ENCODE data around the gene SSH3.

The SSH3 gene

GRCh38 chr11:67281552-67282150 is 21.7 kb upstream of the SSH3 start:
- DNase-seq = no peak

- no peak for DNase-seq
Observed at GRCh38 chr11:67282155-67282875, 21.0 kb upstream of the SSH3 start.

DNA sequence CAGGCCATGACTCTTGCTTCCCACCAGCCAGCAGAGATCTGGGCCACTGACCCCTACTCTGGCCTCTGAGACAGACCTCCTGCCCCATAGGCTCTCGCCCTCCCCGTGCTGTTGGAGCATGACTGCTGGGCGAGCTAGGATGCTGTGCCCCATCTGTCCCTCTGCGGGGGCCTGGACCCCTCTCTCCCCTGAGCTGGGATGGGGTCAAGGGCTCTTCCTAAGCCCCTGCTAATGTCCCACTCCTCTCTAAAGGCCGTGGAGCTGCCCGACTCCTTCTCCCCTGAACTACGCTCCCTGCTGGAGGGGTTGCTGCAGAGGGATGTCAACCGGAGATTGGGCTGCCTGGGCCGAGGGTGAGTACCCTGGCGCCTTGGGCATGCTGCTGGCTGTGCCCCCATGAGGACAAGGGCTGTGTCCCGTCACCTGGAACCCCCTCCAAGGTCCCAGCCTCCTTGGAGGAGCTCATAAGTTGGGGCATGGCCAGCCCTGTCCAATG is 20.4 kb upstream of the SSH3 start:
- no peak for DNase-seq

DNA sequence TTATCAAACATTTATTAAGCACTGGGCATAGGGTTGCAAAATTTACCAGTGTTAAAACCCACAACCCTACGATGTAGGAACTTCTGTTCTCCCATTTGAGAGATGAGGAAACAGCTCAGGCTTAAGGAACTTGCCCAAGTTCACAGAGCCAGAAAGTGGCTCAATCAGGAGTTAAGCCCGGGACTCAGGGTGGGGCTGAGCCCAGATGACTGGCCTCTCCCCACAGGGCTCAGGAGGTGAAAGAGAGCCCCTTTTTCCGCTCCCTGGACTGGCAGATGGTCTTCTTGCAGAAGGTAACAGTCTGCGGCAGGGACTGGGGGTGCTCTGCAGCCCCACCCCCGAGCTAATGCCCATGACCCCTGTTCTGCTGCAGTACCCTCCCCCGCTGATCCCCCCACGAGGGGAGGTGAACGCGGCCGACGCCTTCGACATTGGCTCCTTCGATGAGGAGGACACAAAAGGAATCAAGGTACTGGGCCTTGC is 19.8 kb upstream of the SSH3 start:
- DNase-seq = peak; percentile 70

- no peak for DNase-seq
Observed at GRCh38 chr11:67284811-67285540, 18.4 kb upstream of the SSH3 start.

DNA sequence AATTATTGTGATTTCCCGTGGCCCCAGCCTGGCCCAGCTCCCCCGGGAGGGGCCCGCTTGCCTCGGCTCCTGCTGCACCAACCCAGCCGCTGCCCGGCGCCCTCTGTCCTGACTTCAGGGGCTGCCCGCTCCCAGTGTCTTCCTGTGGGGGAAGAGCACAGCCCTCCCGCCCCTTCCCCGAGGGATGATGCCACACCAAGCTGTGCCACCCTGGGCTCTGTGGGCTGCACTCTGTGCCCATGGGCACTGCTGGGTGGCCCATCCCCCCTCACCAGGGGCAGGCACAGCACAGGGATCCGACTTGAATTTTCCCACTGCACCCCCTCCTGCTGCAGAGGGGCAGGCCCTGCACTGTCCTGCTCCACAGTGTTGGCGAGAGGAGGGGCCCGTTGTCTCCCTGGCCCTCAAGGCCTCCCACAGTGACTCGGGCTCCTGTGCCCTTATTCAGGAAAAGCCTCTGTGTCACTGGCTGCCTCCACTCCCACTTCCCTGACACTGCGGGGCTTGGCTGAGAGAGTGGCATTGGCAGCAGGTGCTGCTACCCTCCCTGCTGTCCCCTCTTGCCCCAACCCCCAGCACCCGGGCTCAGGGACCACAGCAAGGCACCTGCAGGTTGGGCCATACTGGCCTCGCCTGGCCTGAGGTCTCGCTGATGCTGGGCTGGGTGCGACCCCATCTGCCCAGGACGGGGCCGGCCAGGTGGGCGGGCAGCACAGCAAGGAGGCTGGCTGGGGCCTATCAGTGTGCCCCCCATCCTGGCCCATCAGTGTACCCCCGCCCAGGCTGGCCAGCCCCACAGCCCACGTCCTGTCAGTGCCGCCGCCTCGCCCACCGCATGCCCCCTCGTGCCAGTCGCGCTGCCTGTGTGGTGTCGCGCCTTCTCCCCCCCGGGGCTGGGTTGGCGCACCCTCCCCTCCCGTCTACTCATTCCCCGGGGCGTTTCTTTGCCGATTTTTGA is 17.5 kb upstream of the SSH3 start:
- no peak for DNase-seq

- peak; percentile 49 for DNase-seq
Observed at GRCh38 chr11:67286621-67287333, 16.6 kb upstream of the SSH3 start.

DNA sequence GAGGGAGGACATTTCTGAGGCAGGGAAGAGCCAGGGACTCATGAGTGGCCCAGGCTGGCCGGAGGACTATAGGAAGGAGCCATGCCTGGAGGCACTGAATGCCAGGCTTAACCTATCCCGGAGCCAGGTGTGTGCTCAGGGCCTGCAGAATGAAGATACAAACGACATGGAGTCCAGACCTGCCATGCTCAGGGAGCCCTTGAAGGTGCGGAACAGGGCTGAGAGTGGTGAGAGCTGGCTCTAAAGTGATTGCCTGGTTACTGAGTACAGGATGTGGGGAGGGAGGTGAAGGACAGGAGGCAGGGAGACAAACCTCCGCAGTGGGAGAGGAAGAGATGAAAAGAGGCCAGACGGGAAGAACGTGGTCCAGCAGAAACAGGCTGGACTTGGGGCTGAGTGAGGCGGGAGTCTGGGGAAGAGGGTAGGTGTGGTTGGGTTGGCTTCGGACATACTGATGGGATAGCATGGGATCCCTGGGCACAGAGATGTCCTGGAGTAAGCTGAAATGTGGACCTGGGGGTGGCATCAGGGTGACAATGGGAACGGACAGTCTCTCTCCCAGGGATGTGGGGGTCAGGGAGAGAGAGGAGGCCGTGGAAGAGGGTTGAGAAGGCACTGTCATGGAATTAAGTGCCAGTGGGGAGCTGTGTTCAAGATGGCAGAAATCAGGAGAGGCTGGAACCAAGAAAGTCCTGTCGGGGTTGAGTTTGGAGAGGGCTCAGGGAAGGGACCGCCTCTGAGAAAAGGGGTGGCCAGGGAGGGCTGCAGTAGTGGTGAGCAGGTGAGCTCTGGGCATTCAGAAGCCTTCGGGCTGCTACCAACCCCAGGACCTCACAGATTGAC is 15.8 kb upstream of the SSH3 start:
- peak; percentile 51 for DNase-seq

DNA sequence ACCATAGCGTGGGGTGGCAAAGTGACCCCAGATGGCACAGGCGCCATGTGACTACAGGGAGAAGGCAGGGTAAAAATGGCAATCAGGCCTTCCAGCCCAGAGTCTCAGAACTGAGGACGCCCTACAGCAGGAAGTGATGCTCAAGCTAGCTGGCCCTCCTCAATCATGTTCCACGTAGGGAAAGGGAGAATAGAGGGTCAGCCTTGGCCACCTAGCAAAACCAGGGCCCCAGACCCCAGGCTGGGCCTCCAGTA is 15.2 kb upstream of the SSH3 start:
- DNase-seq = no peak

DNA sequence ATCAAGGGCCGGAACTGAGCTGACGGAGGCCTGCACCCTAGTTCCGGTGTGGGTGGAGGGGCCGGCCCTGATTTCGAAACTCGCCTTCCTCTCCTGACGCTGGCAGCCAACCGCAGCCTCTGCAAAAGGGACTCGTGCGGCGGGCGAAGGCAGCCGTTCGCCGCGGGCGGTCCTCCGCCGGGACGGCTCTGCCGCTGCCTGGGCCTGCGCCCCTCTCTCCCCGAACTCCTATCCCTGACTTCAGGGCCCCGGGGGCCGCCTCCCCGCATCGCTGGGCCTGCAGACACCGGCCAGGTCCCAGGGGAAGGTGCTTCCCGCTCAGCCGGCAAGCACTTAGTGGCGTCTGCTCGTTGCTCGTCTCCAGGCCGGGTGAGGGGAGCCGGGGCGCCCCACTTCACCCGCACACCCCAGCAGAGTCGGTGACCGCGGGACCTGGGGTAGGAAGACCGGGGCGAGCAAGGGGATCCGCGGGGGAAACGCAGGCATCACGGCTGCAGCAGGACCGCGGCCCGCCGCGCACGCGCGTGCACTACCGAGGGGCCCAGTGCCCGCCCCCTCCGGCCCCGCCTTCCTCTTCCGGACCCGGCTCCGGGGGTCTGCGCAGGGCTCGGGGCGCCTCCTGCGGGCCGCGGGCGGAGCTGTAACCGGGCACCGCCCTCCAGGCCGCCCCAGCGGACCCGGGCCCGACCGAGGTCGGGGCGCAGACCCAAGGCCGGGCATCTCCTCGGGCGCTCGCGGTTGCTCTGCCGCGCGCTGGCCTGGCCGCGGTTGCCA is 14.7 kb upstream of the SSH3 start:
- peak; percentile 95 for DNase-seq

- no peak for DNase-seq
Observed at GRCh38 chr11:67289226-67289650, 14.1 kb upstream of the SSH3 start, which contains the start of gene ANKRD13D. TSS of gene ANKRD13D (plus strand) at chr11:67289303. CDS start at chr11:67289461, 158 bp downstream.

DNA sequence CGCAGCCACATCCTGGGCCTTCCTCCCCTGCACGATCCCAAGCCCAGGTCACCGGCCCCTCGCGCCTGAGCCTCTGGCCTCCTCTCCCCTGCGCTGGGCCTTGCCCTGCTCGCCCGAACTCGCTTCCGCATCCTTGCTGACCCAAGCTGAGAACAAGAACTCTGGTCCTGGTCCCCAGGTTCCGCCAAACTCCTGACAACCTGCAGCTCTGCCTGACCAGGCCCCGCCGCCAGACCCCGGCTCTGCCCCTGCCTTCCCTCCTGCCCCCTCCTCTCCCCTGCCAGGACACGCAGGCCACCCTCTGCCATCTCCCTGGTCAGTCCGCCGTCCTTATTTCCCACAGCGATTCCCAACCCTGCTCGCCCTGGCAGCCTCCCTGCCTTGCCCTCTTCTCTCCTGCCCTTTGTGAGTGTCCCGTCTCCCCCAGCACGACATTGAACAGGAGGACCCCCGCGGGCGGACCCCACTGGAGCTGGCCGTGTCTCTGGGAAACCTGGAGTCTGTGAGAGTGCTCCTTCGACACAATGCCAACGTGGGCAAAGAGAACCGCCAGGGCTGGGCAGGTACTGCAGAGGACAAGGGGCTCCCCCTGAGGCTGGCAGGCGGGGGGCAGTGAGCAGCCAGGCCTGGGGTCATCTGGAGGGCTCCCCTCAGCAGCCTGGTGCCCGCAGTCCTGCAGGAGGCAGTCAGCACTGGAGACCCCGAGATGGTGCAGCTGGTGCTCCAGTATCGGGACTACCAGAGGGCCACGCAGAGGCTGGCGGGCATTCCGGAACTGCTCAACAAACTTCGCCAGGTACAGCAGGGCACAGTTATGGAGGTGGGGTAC is 13.5 kb upstream of the SSH3 start:
- DNase-seq = peak; percentile 42

- no peak for DNase-seq
Observed at GRCh38 chr11:67290801-67291200, 12.5 kb upstream of the SSH3 start.

- no peak for DNase-seq
Observed at GRCh38 chr11:67291481-67292381, 11.6 kb upstream of the SSH3 start.

GRCh38 chr11:67292671-67293070 is 10.7 kb upstream of the SSH3 start:
- no peak for DNase-seq

DNA sequence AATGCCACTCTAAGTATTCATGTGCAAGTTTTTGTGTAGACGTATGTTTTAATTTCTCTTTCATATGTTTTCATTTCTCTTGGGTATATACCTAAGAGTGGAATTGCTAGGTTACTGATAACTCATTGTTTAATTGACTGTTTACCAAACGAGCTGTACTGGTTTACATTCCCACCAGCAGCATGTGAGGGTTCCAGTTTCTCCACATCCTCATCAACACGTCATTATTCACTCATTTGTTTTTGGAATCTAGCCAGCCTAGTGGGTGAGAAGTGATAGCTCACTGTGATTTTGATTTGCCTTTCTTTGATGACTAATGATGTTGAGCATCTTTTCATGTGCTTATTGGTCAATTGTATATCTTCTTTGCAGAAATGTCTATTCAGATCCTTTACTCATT is 10.2 kb upstream of the SSH3 start:
- peak; percentile 38 for DNase-seq

- peak; percentile 67 for DNase-seq
Observed at GRCh38 chr11:67295846-67296245, 7.5 kb upstream of the SSH3 start.

DNA sequence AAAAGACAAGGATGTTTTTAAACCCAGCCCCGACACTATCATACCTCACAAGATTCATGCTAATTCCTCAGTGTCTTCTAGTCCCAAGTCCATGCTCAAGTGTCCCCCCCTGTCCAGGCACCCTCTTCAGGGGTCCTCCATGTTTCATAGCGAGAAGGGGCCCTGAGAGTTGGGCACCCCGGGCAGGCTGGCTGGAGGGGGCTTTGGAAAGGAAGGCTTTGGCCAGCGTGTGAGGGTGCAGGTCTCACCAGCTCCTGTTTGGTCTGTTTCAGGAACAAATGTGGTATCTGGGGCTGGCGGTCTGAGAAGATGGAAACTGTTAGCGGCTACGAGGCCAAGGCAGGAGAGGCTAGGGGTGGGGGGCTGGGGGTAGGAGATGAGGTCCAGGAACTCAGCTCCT is 4.5 kb upstream of the SSH3 start:
- no peak for DNase-seq
